Fibroblast of mammary gland (primary cell): ENCODE measurements around the gene ATP13A1.

Experiments used
- DNase-seq: peaks from one replicate; pipeline ENCODE4 v3.0.0-alpha.2; 2010; ENCODE audit warnings: low read depth
- H3K4me3 ChIP-seq: 2 replicates; pipeline ENCODE4 v1.5.1; 2011; ENCODE audit warnings: low read depth, mild to moderate bottlenecking, low read length, moderate library complexity; ENCODE audit not compliant: control insufficient read depth
- TF ChIP-seq, protein P1 (sequence below): conservative IDR thresholded peaks from 2 replicates; pipeline ENCODE4 v1.5.1; 2011; ENCODE audit warnings: low read depth, low read length, inconsistent platforms; ENCODE audit not compliant: control insufficient read depth, insufficient read depth

The ATP13A1 gene

DNA sequence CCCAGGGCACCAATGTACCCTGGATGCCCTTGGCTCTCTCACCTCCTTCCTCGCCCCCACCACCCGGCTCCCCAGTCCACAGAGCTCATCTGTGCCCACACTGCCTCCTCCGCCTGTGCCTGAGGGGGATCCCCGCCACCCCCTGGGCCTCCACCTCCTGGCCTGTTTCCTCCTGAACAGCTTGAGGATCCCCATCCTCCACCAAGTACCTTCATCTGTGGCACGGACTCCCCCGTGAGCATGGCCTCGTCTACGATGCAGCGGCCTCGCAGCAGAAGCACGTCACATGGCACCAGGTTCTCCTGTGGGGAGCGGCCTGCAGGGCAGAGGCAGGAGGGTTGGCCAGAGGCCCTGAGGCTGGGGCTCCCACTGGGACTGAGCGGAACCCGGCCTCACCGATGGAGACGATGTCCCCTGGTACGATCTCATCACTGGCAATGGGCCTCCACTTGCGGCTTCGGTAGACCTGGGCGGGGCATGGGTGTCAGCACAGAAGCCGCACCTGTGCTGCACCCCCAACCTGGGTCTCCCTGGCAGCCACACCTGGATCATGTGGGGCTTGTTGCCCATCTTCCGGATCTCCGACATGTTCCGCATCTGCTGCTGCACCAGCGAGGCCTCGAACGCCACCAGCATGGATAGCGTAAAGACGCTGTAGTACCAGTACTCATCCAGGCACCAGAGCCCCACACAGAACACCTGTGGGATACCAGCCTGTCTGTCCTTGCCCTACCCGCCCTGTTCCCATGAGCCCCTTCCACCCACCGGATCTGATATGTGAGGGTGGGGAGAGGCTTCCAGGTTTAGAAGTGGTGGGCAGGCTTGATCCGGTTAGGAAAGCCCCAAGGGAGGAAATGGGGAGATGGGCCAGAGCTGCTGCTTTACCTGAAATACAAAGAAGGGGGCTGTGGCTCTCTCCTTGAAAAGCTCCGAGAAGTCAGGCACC, 6.8 kb downstream of the ATP13A1 start:
- no peak for DNase-seq
- TF ChIP-seq, protein P1, sequence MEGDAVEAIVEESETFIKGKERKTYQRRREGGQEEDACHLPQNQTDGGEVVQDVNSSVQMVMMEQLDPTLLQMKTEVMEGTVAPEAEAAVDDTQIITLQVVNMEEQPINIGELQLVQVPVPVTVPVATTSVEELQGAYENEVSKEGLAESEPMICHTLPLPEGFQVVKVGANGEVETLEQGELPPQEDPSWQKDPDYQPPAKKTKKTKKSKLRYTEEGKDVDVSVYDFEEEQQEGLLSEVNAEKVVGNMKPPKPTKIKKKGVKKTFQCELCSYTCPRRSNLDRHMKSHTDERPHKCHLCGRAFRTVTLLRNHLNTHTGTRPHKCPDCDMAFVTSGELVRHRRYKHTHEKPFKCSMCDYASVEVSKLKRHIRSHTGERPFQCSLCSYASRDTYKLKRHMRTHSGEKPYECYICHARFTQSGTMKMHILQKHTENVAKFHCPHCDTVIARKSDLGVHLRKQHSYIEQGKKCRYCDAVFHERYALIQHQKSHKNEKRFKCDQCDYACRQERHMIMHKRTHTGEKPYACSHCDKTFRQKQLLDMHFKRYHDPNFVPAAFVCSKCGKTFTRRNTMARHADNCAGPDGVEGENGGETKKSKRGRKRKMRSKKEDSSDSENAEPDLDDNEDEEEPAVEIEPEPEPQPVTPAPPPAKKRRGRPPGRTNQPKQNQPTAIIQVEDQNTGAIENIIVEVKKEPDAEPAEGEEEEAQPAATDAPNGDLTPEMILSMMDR: no peak
- H3K4me3 ChIP-seq: no peak overlapping the region

DNA sequence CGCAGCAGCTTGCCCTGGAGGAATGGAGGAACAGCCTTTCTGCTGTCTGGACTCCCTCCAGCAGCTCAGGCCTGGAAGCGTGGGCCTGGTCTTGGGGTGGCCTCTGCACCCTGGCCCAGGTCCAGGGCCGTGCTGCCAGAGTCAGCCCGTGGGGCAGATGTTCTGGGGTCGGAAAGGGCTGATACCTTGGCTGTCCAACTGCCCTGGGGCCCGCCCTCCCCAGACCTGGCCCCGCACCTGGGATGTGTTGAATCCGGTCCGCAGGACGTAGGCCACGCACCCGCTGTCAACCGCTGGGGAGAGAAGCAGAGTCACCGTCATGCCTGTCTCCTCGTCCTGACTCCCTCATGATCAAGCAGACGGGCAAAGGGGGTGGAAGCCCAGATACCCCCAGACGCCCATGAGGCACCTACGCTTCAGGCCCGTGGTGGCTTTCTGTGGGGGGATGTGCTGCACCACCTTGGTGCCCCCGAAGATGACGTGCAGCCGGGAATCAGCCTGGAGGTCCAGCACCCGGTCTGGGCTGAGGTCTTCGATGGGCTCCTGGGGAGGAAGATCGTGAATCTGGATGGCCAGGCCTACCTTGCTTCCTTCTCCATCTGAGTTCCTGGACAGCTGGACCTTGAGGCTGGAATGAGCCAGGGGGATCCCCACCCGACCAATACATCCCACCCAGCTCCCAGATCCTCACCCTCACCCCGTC, 7.7 kb downstream of the ATP13A1 start:
- TF ChIP-seq, protein P1: no peak

DNA sequence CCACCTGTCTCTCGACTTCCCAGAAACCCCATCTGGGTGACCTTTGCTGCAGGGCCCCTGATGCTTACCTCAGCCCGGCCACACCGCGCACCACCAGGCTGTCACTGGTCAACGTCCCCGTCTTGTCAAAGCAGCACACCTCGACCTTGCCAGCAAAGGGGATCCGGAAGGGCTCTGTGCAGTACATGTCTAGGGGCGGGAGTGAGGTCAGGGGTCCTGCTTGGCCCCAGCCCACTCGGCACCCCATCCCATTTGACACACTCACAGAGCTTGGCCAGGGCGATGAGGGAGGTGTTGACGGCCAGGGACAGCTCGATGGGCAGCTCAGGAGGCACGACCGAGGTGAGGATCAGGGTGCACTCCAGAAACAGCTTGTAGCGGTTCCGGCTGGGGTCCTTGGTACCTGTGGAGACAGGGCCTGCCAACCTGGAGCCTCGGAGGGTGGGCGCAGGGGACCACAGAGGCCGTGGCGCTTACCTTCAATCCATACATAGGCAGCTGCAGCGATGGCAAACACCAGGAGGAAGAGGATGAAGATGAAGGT, 8.4 kb downstream of the ATP13A1 start:
- no peak overlapping the region for H3K4me3 ChIP-seq
- no peak for DNase-seq
- TF ChIP-seq, protein P1: no peak

More for the DNA sequence above, 7.7 kb downstream of the ATP13A1 start:
- no peak overlapping the region for H3K4me3 ChIP-seq
- no peak for DNase-seq

DNA sequence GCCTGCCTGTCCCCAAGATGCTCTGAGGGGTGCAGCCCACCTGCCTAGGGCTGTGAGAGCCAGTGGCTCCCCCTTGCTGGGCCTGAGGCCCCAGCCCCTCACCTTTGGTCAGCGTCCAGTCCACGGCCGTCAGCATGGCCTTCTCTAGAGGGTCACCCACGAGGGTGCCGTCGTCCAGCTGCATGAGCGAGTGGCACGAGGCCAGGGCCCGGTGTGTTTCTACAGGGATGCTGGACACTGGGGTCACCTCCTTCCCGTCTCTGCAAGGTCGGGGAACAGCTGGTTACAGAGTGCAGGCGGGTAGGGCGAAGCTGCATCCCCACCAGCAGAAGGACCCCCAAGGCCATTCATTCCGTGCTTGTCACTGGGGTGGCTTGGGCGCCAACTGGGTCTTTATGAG, 9.0 kb downstream of the ATP13A1 start:
- TF ChIP-seq, protein P1: no peak
- H3K4me3 ChIP-seq: no peak overlapping the region
- DNase-seq: no peak

DNA sequence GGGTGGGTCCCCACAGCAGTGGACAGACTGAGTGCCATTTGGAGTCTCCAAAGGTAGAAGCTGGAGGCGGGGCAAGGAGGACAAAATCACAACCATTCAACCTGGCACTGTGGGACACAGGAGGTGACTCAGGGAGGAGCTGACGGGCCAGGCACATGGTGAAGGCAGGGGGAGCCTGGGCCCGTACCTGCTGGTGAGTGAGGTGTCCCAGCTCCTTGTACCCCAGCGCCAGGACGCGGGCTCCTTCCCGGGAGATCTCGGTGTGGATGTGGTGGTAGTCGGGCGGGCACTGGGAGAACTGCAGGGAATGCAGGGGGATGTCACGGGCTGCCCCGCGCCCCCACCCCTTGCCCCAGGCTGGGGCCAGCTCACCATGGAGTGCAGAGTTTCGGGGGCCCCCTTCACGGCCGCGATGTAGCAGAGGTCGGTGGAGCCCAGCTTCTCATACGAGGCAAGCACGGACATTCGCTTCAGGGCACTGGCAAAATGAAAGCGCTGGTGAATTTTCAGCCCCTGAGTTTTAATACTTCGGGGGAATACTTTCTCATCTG, 9.8 kb downstream of the ATP13A1 start:
- DNase-seq: no peak
- H3K4me3 ChIP-seq: no peak overlapping the region
- TF ChIP-seq, protein P1: no peak

DNA sequence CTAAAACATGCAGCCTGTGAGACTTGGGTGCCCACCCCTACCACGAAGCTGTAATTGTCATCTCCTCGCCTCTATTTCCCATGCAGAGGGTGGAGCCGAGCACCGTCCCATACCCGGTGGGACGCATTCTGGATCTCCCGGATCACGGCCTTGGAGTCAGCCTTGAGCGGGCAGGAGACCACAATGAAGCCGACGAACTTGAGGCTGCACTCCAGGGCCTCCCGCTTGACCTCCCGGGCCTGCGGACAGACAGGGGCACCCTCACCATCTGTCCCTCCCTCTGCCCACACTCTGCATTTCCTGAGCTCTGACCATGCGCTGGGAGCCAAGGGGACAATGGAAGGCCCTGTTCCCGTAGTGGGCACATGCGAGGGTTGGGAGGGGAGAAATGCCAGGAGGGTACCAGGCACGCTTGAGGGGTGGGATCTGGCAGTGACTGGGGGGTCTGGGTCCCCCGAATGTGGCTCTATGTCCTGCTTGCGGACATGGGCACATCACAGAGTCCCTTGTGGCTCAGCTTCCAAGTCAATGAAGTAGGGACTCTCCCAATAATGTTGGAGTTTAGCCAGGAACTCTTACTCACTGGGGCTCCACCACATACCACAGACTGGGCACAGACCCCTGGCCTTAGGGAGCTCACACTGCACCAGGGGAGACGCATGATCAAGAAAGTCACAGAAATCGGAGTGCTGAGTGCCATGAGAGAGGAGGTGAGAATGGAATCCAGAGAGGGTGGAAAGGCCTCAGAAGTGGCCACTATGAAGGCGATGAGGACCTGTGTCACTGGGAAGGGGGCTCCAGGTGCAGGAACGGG, 10.8 kb downstream of the ATP13A1 start:
- peak; percentile 44 for DNase-seq
- no peak overlapping the region for H3K4me3 ChIP-seq
- TF ChIP-seq, protein P1: no peak
